DMS 273 (cell line): ENCODE results near the gene RAP1A.
A peak's percentile ranks its signal among the peaks of the same experiment; 100 is the strongest.
"Not testable (repeated sequence)": the region's sequence is repeated elsewhere in the genome, so short reads cannot be mapped to it uniquely, and the experiment has no call there.

Experiments
- DNase-seq: peaks from one replicate; lab custom pipeline; 2025; ENCODE audit not compliant: unreplicated experiment; lab: John Stamatoyannopoulos, UW

The RAP1A gene

GRCh38 chr1:111660204-111661150 is 40.9 kb downstream of the RAP1A start:
- no peak for DNase-seq

- DNase-seq = no peak
Measured at GRCh38 chr1:111664652-111665051, 45.1 kb downstream of the RAP1A start.

- DNase-seq = no peak
Measured at GRCh38 chr1:111665497-111665896, 45.9 kb downstream of the RAP1A start.

DNA sequence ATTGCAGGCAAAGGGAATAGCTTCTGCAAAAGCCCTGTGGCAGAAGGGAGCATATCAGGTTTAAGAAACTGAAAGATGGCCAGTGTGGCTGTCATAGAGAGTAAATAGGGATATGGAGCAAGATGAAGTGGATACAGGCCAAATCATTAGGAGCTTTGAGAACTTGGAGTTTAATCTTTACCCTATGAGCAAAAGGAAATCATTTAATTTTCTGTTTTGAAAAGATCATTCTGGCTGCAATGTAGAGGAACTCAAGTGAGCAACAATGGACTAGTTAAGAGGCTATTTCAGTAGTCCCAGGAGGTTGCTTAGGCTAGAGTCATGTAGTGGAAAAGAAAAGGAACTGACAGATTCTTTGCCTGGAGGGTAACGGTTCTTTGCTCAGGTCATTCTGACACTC is 47.2 kb downstream of the RAP1A start:
- no peak for DNase-seq

- no peak for DNase-seq
Measured at GRCh38 chr1:111669268-111669667, 49.7 kb downstream of the RAP1A start.

DNA sequence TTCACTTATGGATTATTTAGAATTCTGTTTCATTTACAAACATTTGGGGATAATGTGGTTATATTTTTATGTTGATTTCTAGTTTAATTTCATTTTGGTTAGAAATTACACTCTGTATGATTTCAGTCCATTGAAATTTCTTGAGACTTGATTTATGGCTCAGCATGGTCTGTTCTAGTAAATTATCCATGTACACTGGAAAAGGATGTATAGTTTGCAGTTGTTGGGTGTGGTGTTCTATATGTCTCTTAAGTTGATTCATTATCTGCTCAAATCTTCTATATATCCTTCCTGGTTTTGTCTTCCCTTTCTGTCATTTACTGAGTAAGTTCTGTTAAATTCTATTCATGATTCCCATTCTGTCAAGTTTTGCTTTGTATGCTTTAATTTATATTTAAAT is 52.3 kb downstream of the RAP1A start:
- DNase-seq = no peak

GRCh38 chr1:111672331-111672730 is 52.7 kb downstream of the RAP1A start:
- DNase-seq = no peak

- DNase-seq = no peak
Measured at GRCh38 chr1:111677604-111678003, 58.0 kb downstream of the RAP1A start.

- DNase-seq = no peak
Measured at GRCh38 chr1:111679541-111679940, 60.0 kb downstream of the RAP1A start.

- not testable (repeated sequence) for DNase-seq
Measured at GRCh38 chr1:111680212-111680800, 60.7 kb downstream of the RAP1A start.

DNA sequence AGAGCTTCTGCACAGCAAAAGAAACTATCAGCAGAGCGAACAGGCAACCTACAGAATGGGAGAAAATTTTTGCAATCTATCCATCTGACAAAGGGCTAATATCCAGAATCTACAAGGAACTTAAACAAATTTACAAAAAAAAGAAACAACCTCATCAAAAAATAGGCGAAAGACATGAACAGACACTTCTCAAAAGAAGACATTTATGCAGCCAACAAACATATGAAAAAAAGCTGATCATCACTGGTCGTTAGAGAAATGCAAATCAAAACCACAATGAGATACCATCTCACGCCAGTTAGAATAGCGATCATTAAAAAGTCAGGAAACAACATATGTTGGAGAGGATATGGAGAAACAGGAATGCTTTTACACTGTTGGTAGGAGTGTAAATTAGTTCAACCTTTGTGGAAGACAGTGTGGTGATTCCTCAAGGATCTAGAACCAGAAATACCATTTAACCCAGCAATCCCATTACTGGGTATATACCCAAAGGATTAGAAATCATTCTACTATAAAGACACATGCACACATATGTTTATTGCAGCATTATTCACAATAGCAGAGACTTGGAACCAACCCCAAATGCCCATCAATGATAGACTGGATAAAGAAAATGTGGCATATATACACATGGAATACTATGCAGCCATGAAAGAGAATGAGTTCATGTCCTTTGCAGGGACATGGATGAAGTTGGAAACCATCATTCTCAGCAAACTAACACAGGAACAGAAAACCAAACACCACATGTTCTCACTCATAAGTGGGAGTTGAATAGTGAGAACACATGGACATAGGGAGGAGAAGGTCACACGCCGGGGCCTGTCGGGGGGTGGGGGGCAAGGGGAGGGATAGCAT is 65.9 kb downstream of the RAP1A start:
- not testable (repeated sequence) for DNase-seq

- DNase-seq = peak; percentile 72
Measured at GRCh38 chr1:111690306-111690617, 70.7 kb downstream of the RAP1A start.

DNA sequence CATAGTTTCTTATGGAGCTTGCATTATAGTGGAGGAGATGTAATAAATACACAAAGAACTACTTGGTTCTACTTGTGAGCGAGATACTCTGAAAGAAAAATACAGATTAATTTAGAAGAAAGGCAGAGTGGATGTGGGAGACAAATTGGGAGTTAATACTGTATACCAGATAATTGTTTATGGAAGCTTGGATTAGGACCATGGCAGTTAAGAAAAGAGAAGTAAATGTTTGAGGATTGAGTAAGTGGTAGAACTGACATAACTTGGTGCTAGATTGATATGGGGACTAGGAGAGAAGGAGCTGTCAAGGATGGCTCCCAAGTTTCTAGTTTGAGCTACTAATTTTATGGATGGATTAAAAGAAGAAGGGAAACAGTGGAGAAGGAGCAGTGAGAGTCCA is 72.3 kb downstream of the RAP1A start:
- DNase-seq = no peak

- DNase-seq = no peak
Measured at GRCh38 chr1:111695801-111696200, 76.2 kb downstream of the RAP1A start.

DNA sequence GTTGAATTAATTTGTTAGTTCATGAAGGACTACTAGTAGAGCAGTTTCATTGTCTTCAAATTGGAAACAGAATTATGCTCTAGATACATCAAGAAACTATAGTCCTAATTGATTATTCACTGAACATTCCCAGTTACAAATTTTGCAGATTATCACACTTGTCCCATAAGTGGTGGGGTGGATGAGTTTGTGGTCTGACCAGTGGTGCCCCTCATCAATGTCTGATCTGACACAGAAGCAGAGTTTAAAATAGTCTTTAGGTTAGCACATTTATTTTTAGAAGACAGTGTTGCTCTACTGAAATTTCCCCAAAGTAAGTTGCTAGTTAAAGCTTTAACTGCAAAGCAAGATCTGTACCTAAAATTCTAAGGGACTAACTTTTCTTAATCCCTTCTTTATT is 76.7 kb downstream of the RAP1A start:
- DNase-seq = no peak

GRCh38 chr1:111699268-111699667 is 79.7 kb downstream of the RAP1A start:
- DNase-seq = no peak

DNA sequence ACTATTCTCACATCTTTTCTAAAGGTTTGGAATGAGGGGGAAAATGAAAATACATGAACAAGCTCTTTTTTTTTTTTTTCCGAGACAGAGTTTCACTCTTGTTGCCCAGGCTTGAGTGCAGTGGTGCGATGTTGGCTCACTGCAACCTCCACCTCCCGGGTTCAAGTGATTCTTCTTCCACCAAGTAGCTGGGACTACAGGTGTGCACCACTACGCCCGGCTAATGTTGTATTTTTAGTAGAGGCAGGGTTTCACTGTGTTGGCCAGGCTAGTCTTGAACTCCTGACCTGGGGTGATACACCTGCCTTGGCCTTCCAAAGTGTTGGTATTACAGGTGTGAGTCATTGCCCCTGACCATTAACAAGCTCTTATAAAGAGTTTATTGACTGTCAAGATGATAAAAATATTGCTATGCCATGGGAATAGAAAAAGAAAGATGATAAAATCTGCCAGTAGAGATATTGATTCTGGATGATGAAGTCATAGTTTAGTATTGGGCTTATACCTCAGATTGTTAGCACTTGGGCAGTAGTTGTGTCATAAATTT is 83.0 kb downstream of the RAP1A start:
- DNase-seq = no peak

- DNase-seq = no peak
Measured at GRCh38 chr1:111704240-111704639, 84.7 kb downstream of the RAP1A start.

- no peak for DNase-seq
Measured at GRCh38 chr1:111704776-111705175, 85.2 kb downstream of the RAP1A start.

GRCh38 chr1:111705841-111706240 is 86.3 kb downstream of the RAP1A start:
- no peak for DNase-seq

GRCh38 chr1:111706921-111707320 is 87.3 kb downstream of the RAP1A start:
- no peak for DNase-seq
